Psoas muscle (tissue), 8 donors: Measurements from ENCODE around the gene AMOTL1. TPM values are rescaled to one million over a fixed set of nuclear protein-coding genes. Genes with fewer than 3 reads are reported as not detected.
A peak's percentile ranks its signal among the peaks of the same experiment; 100 is the strongest.

Experiments used
- ATAC-seq, 4 donors: fragments of 200-7000 bp; cut with Tn5 transposase; one replicate each; pipeline ENCODE4 v1.9.1; 2020; ENCODE audit warnings: moderate library complexity in 3 of 4, mild to moderate bottlenecking in 2 of 4
- DNase-seq, 2 donors: peaks; one replicate each; pipeline ENCODE4 v3.0.0-alpha.2; 2020
- H3K27ac ChIP-seq: fragments of 200-600 bp; one replicate; pipeline ENCODE4 v1.8.0; 2022
- H3K27me3 ChIP-seq, 3 donors: fragments of 200-600 bp in 1 of 3; one replicate each; pipeline versions ENCODE4 v1.6.1 to v1.8.0; 2013 to 2022; ENCODE audit warnings: low read length in 2 of 3, mild to moderate bottlenecking in 2 of 3, moderate library complexity in 1 of 3; ENCODE audit not compliant: insufficient read depth in 3 of 3
- H3K36me3 ChIP-seq, 2 donors: fragments of 200-600 bp in 1 of 2; one replicate each; pipeline versions ENCODE4 v1.6.1 to v1.8.0; 2013 to 2022; ENCODE audit warnings: low read depth in 1 of 2, mild to moderate bottlenecking in 1 of 2, moderate library complexity in 1 of 2; ENCODE audit not compliant: insufficient read depth in 1 of 2
- H3K4me1 ChIP-seq: fragments of 200-600 bp; one replicate; pipeline ENCODE4 v1.8.0; 2022
- H3K4me3 ChIP-seq: fragments of 200-600 bp; one replicate; pipeline ENCODE4 v1.8.0; 2022; ENCODE audit warnings: mild to moderate bottlenecking
- H3K9me3 ChIP-seq: fragments of 200-600 bp; one replicate; pipeline ENCODE4 v1.8.0; 2022
- CTCF ChIP-seq: fragments of 200-600 bp; IDR thresholded peaks from one replicate; pipeline ENCODE4 v1.8.0; 2022; ENCODE audit warnings: antibody characterized with exemption
- WGBS, 3 donors: extraction: QIAGEN DNeasy Blood & Tissue Kit; methylation state at CpG; one replicate each; pipeline versions ENCODE4 v1.1.6 to v1.1.7; 2013; 5-methylcytosine and 5-hydroxymethylcytosine counted together
- intact Hi-C, 2 donors: fragments of 100-400 bp; cut with DNase I; formaldehyde crosslinking; loops; one replicate each; pipeline versions ENCODE4 v1.11.0 to v1.14.2; 2022
- polyA plus RNA-seq, 3 donors: library from polyadenylated mRNA; stranded (reverse); fragments of 200-250 nt; gene quantifications; one replicate each; pipeline ENCODE4 v1.2.3, GENCODE V29; 2013
- total RNA-seq, 4 donors: library from RNA; stranded (reverse); fragmentation: NEBNext Ultra II Directional in 2 of 4; extraction: Animal tissue kit (Norgen Biotek cat#: 25700) in 2 of 4; gene quantifications; one replicate each; pipeline versions ENCODE4 v1.2.1 to v1.2.4, GENCODE V29; 2021 to 2023
- donor health status: healthy with polysubstance abuse.
- donor health status: DM: no; HTN: no; CAD: no; lungs with moderate emphysema.
- donor health status: Bipolar disorder and iron deficiency.
- donor health status: healthy.
- donor health status: DM: yes; HTN: yes; CAD: no.
- donor health status: DM: no; HTN: no; CAD: no.
- donor health status: DM: no; HTN: no; CAD: no.
- donor health status: DM: yes; HTN: yes; CAD: no.

The AMOTL1 gene
- total and polyA plus RNA-seq, 7 donors, result 46.5 to 355 (median 225) TPM

DNA sequence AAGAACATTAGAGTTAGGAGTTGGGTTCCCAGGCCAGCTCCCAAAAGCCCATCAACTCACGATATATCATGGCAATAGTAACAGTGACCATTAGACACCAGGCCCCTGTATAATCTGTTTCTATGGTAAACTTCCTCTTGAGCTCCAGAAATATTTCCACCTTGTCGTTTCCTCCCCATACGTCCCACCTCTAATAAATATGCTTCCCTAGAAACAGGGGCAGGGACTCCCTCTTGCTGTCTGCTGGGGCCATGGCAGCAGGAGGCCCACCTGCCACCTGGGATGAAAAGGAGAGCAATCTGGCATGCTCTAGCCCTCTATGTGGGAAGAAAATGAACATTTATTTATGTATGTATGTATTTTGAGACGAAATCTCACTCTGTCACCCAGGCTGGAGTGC lies 32.2 kb upstream of the AMOTL1 start:
- H3K4me1 ChIP-seq, result peaks cover 18% of the 10 kb centered on the region
- peaks cover 0 to 10% of the 10 kb centered on the region in 2 donors for H3K36me3 ChIP-seq
- H3K9me3 ChIP-seq, result no peaks in the 10 kb centered on the region
- DNase-seq, result no peak
- no peak overlapping the region for H3K27ac ChIP-seq
- H3K4me3 ChIP-seq, result no peak overlapping the region
- no peaks in the 10 kb centered on the region for H3K27me3 ChIP-seq
- 72 to 74% (median 73%) methylated on average over 4 of the region's 4 CpGs for WGBS, 3 donors
- intact Hi-C loops, result no loop called here
- ATAC-seq, result no peak
- TF ChIP-seq CTCF, result no peak

DNA sequence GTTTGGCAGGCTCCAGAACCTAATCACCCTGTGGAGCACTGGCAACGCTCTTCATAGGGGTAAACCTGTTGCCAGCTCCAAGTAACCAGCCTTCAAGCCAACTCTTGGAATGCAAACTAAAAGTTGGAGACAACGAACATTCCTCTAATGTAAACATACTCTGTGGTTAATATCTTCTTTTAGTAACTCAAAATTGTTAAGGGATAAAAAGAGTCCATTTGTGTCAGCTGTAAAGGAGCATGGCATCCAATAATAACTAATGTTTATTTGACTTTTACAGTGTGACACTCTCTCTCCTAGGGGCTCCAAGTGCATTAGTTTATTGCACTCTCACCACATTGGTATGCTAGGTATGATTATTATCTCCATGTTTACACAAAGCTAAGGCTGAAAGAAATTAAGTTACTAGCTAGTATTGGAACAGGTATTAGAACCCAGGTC lies 31.0 kb upstream of the AMOTL1 start:
- Histone ChIP-seq H3K9me3 (no peaks in the 10 kb centered on the region), H3K36me3 (peaks cover 0 to 11% of the 10 kb centered on the region in 2 donors), H3K27me3 (no peaks in the 10 kb centered on the region), H3K4me1 (peaks cover 20% of the 10 kb centered on the region), H3K4me3 (no peak overlapping the region), H3K27ac (no peak overlapping the region)
- WGBS, 3 donors, result 38 to 58% (median 48%) methylated on average over 2 of the region's 2 CpGs
- intact Hi-C loops, result no loop called here
- DNase-seq (no peak), ATAC-seq (no peak)
- no peak for TF ChIP-seq CTCF

DNA sequence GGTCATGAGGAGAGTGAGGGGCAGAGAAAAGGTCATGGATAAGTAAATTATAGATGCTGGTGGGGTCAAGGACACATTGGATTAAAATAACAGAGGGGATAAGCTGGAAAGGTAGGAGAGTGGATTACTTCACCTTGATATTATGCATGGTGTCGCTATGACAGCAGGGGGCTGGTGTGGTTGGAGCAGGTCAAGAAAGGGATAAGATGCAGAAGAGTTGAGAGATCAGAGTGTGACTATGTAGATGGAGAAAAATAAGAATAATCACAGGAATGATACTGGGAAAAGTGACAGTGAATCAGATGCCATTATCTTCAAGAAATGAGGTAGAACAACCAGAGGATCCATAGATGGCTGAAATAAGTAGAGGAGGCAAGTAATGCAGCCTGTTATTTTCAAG lies 29.4 kb upstream of the AMOTL1 start:
- peaks cover 22% of the 10 kb centered on the region for H3K4me1 ChIP-seq
- intact Hi-C loops, result no loop called here
- WGBS, 3 donors, result 94 to 96% (median 96%) methylated on average over 1 of the region's 1 CpG
- ATAC-seq, result no peak
- peaks cover 0 to 7% of the 10 kb centered on the region in 2 donors for H3K36me3 ChIP-seq
- no peaks in the 10 kb centered on the region for H3K27me3 ChIP-seq
- H3K9me3 ChIP-seq, result no peaks in the 10 kb centered on the region
- DNase-seq, result no peak
- no peak overlapping the region for H3K27ac ChIP-seq
- TF ChIP-seq CTCF, result no peak
- H3K4me3 ChIP-seq, result peak overlapping the region; percentile 4

GRCh38 chr11:94739331-94739730 lies 28.8 kb upstream of the AMOTL1 start:
- intact Hi-C loops, result no loop called here
- Histone ChIP-seq H3K27me3 (no peaks in the 10 kb centered on the region), H3K9me3 (no peaks in the 10 kb centered on the region), H3K27ac (no peak overlapping the region), H3K4me1 (peaks cover 22% of the 10 kb centered on the region), H3K4me3 (no peak overlapping the region), H3K36me3 (peaks cover 0 to 7% of the 10 kb centered on the region in 2 donors)
- no peak for DNase-seq
- TF ChIP-seq CTCF, result no peak
- WGBS, 3 donors, result 44 to 58% (median 45%) methylated on average over 2 of the region's 2 CpGs
- ATAC-seq, result no peak
